ENCODE measurements around the gene IL22RA1. TPM values are rescaled to one million over a fixed set of nuclear protein-coding genes. Genes with fewer than 3 reads are reported as not detected.

Gene IL22RA1
- total and polyA plus RNA-seq, 8 donors: 0.43 to 4.1 (median 1.8) TPM; not detected in 1

DNA sequence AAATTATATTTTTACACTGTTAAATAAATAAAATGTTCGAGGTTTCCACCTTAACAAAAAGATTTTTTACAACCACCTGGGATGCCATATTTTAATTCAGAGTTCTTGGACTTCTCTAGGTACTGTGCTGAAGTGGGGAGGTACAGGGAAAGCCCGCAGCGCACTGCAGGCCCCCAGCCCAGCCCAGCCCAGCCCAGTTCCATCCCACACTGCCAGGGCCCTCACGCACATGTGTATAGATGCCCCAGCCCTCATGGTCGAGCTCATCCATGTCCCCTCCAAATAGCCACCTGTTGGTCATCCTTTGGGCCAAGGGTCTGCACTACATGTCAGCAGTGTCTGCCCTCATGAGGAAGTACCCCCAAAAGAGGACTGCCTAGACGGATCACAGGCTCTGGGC lies 19.3 kb downstream of the IL22RA1 start:
- 76 to 93% (median 91%) methylated on average over 6 of the region's 6 CpGs for WGBS, 5 donors
- peaks cover 7 to 29% (median 16%) of the 10 kb centered on the region in 4 donors for H3K4me1 ChIP-seq
- intact Hi-C loops (cut with DNase I; ENCODE audit: low total_unique reads): no loop called here
- no peaks in the 10 kb centered on the region for H3K9me3 ChIP-seq
- no peak overlapping the region for H3K27ac ChIP-seq
- peaks cover 0 to 10% (median 0%) of the 10 kb centered on the region in 3 donors for H3K27me3 ChIP-seq
- DNase-seq: no peak
- no peak overlapping the region for H3K4me3 ChIP-seq
- TF ChIP-seq, protein P1, sequence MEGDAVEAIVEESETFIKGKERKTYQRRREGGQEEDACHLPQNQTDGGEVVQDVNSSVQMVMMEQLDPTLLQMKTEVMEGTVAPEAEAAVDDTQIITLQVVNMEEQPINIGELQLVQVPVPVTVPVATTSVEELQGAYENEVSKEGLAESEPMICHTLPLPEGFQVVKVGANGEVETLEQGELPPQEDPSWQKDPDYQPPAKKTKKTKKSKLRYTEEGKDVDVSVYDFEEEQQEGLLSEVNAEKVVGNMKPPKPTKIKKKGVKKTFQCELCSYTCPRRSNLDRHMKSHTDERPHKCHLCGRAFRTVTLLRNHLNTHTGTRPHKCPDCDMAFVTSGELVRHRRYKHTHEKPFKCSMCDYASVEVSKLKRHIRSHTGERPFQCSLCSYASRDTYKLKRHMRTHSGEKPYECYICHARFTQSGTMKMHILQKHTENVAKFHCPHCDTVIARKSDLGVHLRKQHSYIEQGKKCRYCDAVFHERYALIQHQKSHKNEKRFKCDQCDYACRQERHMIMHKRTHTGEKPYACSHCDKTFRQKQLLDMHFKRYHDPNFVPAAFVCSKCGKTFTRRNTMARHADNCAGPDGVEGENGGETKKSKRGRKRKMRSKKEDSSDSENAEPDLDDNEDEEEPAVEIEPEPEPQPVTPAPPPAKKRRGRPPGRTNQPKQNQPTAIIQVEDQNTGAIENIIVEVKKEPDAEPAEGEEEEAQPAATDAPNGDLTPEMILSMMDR (IDR thresholded peaks at IDR 0.05): no peak
- H3K36me3 ChIP-seq: no peaks in the 10 kb centered on the region

DNA sequence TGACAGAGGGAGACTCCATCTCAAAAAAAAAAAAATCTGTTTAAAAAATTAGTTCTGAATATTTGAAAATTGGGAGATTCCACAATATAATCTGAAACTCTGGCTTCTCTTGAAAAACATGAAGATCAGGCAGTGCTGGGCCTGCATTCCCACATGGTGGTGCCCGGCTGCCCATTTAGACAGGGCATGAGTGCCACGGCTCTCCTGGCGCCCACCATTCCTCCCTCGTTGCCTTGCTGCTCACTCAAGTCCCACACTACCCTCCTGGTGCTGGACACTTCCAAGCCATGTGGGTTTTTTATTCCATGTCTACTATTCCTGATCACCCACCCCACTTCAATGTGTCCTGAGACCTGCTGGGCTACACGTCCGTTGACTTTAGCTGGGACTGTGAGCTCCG lies 20.2 kb downstream of the IL22RA1 start:
- no peak overlapping the region for H3K4me3 ChIP-seq
- H3K9me3 ChIP-seq: no peaks in the 10 kb centered on the region
- peaks cover 0 to 15% (median 0%) of the 10 kb centered on the region in 3 donors for H3K27me3 ChIP-seq
- 90 to 97% (median 94%) methylated on average over 6 to 7 of the region's 7 CpGs for WGBS, 5 donors
- intact Hi-C loops (cut with DNase I; ENCODE audit: low total_unique reads): no loop called here
- H3K27ac ChIP-seq: no peak overlapping the region
- H3K36me3 ChIP-seq: no peaks in the 10 kb centered on the region
- no peak for DNase-seq
- H3K4me1 ChIP-seq: peaks cover 7 to 25% (median 16%) of the 10 kb centered on the region in 4 donors
- no peak for TF ChIP-seq EP300 (IDR thresholded peaks at IDR 0.05)
- TF ChIP-seq POLR2A (IDR thresholded peaks at IDR 0.05): no peak
- TF ChIP-seq POLR2AphosphoS5 (IDR thresholded peaks at IDR 0.05): no peak
- TF ChIP-seq, protein P1 (IDR thresholded peaks at IDR 0.05): no peak

DNA sequence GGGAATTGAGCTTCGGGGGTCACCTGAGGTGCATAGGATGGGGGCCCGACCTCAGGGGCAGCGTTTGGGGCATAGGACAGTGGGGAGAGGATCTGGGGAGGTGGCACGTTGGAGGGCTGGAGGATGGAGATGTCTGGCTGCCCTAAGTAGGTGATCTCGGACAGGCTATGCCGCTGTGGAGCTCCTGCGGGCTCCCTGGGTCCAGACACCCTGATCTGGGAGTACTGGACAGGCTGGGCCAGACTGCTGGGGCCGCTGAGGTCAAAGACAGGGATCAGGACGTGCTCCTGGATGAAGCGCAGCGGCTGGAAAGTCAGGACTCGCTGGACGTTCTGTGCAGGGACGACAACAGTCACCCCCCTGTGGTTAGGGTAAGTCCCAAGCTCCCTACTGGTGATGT lies 21.5 kb downstream of the IL22RA1 start:
- H3K27ac ChIP-seq: no peak overlapping the region
- intact Hi-C loops (cut with DNase I; ENCODE audit: low total_unique reads): no loop called here
- no peak overlapping the region for H3K4me3 ChIP-seq
- H3K36me3 ChIP-seq: no peaks in the 10 kb centered on the region
- DNase-seq: no peak
- H3K27me3 ChIP-seq: peaks cover 0 to 27% (median 0%) of the 10 kb centered on the region in 3 donors
- H3K4me1 ChIP-seq: peaks cover 7 to 17% (median 15%) of the 10 kb centered on the region in 4 donors
- H3K9me3 ChIP-seq: no peaks in the 10 kb centered on the region
- TF ChIP-seq POLR2A (IDR thresholded peaks at IDR 0.05) (no peak), EP300 (IDR thresholded peaks at IDR 0.05) (no peak), POLR2AphosphoS5 (IDR thresholded peaks at IDR 0.05) (no peak)
- TF ChIP-seq, protein P1 (IDR thresholded peaks at IDR 0.05): no peak
- WGBS, 5 donors: 82 to 93% (median 88%) methylated on average over 6 to 14 of the region's 14 CpGs

DNA sequence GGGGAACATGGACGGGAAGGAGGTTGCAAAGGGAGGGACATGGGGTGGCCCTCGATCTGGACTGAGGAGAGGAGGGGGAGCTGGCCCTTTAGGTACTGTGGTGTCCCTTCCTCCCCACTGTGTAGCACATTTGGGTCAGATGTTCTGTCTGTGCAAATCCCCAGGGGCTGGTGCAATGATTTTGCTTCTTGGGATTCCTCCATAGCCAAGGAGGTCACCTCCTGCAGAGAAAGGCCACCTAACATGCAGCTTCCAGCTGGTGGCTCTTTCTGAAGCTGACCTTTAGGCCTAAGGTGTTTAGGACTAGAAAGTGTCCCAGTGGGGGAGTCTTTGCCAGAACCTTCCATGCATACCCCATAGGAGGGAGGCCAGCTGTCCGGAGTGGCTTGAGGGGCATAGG lies 22.0 kb downstream of the IL22RA1 start:
- Histone ChIP-seq H3K4me1 (peaks cover 7 to 17% (median 15%) of the 10 kb centered on the region in 4 donors), H3K27me3 (peaks cover 0 to 31% (median 0%) of the 10 kb centered on the region in 3 donors), H3K27ac (no peak overlapping the region), H3K4me3 (no peak overlapping the region), H3K36me3 (no peaks in the 10 kb centered on the region), H3K9me3 (no peaks in the 10 kb centered on the region)
- no peak for DNase-seq
- intact Hi-C loops (cut with DNase I; ENCODE audit: low total_unique reads): no loop called here
- no peak for TF ChIP-seq EP300 (IDR thresholded peaks at IDR 0.05)
- WGBS, 5 donors: 50 to 88% (median 85%) methylated on average over 2 to 3 of the region's 3 CpGs

DNA sequence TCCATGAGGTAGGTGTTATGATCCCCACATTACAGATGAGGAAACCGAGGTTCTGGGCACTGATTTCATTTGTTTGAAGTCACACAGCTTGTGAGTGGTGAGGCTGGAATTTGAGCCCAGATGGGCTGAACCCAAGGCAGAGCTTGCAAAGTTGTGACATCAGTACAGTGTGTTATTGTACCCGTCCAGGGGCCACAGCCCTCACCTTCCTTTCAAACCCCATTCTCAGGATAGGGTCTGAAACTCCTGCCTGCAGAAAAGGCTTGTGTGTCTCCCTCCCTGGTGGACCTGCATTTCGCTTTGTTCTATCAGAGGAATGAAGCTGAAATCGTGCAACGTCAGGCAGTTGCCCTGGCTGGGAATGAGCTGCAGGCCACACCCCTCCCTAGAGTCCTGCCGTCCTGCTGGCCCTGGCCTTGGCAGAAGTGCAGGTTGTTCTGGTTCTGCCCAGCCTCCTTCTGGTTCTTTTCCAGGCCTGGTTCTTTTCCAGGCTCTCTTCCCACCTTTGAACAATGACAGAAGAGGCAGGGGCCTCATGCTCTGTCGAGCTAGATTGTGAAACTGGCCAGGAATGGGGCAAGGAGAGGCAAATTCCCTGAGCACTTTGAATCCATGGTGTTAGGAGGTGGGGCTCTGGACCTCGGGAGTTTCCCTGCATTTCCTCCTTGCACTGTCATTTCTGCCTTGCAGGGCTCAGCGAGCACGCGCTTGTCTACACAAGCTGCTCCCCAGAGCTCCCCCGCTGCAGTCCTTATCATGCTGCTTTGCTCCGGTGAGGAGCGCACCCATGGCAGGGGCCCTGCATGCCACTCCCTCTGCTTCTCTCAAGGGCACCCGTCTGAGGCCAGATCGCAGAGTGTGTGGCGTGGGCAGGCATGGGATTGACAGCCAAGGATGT lies 22.8 kb downstream of the IL22RA1 start:
- peak overlapping the region in 3 of 5 donors; percentile 31 to 62 (median 57) for H3K27ac ChIP-seq
- H3K9me3 ChIP-seq: no peaks in the 10 kb centered on the region
- H3K36me3 ChIP-seq: no peaks in the 10 kb centered on the region
- 24 to 46% (median 29%) methylated on average over 17 of the region's 17 CpGs for WGBS, 5 donors
- intact Hi-C loops (cut with DNase I; ENCODE audit: low total_unique reads): no loop called here
- H3K27me3 ChIP-seq: peaks cover 0 to 37% (median 0%) of the 10 kb centered on the region in 3 donors
- TF ChIP-seq, protein P1 (IDR thresholded peaks at IDR 0.05): no peak
- TF ChIP-seq POLR2A (IDR thresholded peaks at IDR 0.05) (no peak), POLR2AphosphoS5 (IDR thresholded peaks at IDR 0.05) (no peak), EP300 (IDR thresholded peaks at IDR 0.05) (no peak)
- peak; percentile 72 to 87 for DNase-seq
- H3K4me1 ChIP-seq: peaks cover 7 to 17% (median 15%) of the 10 kb centered on the region in 4 donors
- H3K4me3 ChIP-seq: no peak overlapping the region
